K562 (cell line): ENCODE data around the gene RPL11. TPM values are rescaled to one million over a fixed set of nuclear protein-coding genes. Genes with fewer than 3 reads are reported as not detected.

ENCODE experiments used
- ATAC-seq: fragments of 200-7000 bp; cut with Tn5 transposase; 3 replicates; pipeline ENCODE4 v1.9.1; 2020; ENCODE audit warnings: moderate library complexity
- BruUV-seq: library from RNA; stranded (reverse); fragments of 400-500 nt; replicated peaks from 2 replicates; lab custom pipeline; 2021; lab: Mats Ljungman, UMichigan
- CTCF ChIA-PET: fragments of 300-600 bp; formaldehyde crosslinking; extraction: SDS; loops from one replicate; lab custom pipeline; 2021; ENCODE audit warnings: low intra/inter-chr PET ratio; lab: Yijun Ruan, JAX
- POLR2A ChIA-PET: fragments of 300-600, 350-650 bp; sonication (Branson Sonifier 250); formaldehyde crosslinking; extraction: SDS; loops from one replicate; lab custom pipeline; 2021; ENCODE audit warnings: antibody characterized with exemption, inconsistent platforms; lab: Yijun Ruan, JAX
- DNase-seq, 4 experiments: peaks; one replicate each; pipeline versions ENCODE4 v3.0.0 to v3.0.0-alpha.2; 2011 to 2018; ENCODE audit warnings: low spot score in 3 of 4, mixed read lengths in 3 of 4; ENCODE audit errors: extremely low read depth in 1 of 4
- FAIRE-seq: peaks from 2 replicates; lab custom pipeline; 2011; peaks lifted over from hg19 to GRCh38; lab: Jason Lieb, UNC
- H2AFZ ChIP-seq: 2 replicates; pipeline ENCODE4 v1.6.0; 2011; ENCODE audit warnings: low read depth, low read length, control low read depth, inconsistent platforms
- H3K27ac ChIP-seq: fragments of 200-600 bp; 3 replicates; pipeline ENCODE4 v1.8.0; 2011; ENCODE audit warnings: low read depth, mild to moderate bottlenecking, control low read depth, inconsistent platforms, low read length, moderate library complexity, mixed read lengths; ENCODE audit errors: extremely low read depth
- H3K27me3 ChIP-seq, 2 experiments: fragments of 300-600 bp in 1 of 2; 2 replicates in 1 of 2; 3 replicates in 1 of 2; pipeline versions ENCODE4 v1.6.0 to v1.8.0; 2011; ENCODE audit warnings: inconsistent platforms in 2 of 2, low read length in 2 of 2, mild to moderate bottlenecking in 1 of 2, mixed read lengths in 1 of 2, moderate library complexity in 1 of 2; ENCODE audit not compliant: control insufficient read depth in 2 of 2, insufficient read depth in 2 of 2
- H3K36me3 ChIP-seq: fragments of 300-600 bp; 3 replicates; pipeline ENCODE4 v1.8.0; 2011; ENCODE audit warnings: mild to moderate bottlenecking, low read length, inconsistent platforms; ENCODE audit not compliant: control insufficient read depth, insufficient read depth
- H3K4me1 ChIP-seq, 2 experiments: fragments of 200-600 bp in 1 of 2; replicated peaks in 1 of 2; 2 replicates in 1 of 2; 3 replicates in 1 of 2; pipeline versions ENCODE4 v1.5.1 to v1.8.0; 2011; ENCODE audit warnings: inconsistent platforms in 2 of 2, low read length in 2 of 2, mild to moderate bottlenecking in 1 of 2, mixed read lengths in 1 of 2, moderate library complexity in 1 of 2; ENCODE audit not compliant: control insufficient read depth in 2 of 2, insufficient read depth in 2 of 2
- H3K4me2 ChIP-seq: 2 replicates; pipeline ENCODE4 v1.6.1; 2011; ENCODE audit warnings: low read length, control low read depth, inconsistent platforms, mixed read lengths; ENCODE audit not compliant: insufficient read depth
- H3K4me3 ChIP-seq: fragments of 200-600 bp; sonication (generic), shearing (Covaris generic); 2 replicates; pipeline ENCODE4 v1.5.1; 2016; ENCODE audit warnings: control low read depth, inconsistent platforms
- H3K79me2 ChIP-seq: fragments of 200-600 bp; 3 replicates; pipeline ENCODE4 v1.8.0; 2011; ENCODE audit warnings: low read length, inconsistent platforms; ENCODE audit not compliant: control insufficient read depth, insufficient read depth
- H3K9ac ChIP-seq, 2 experiments: 2 replicates each; pipeline versions ENCODE4 v1.6.0 to v1.6.1; 2011; ENCODE audit warnings: low read depth in 2 of 2, low read length in 2 of 2, control low read depth in 1 of 2, inconsistent platforms in 1 of 2, mild to moderate bottlenecking in 1 of 2, mixed read lengths in 1 of 2; ENCODE audit not compliant: insufficient read depth in 1 of 2
- H3K9me1 ChIP-seq: one replicate; pipeline ENCODE4 v1.6.0; 2011; ENCODE audit warnings: inconsistent platforms, mild to moderate bottlenecking, low read length, moderate library complexity; ENCODE audit not compliant: control insufficient read depth, insufficient read depth
- H3K9me3 ChIP-seq: replicated peaks from 2 replicates; pipeline ENCODE4 v1.5.1; 2011; ENCODE audit warnings: low read depth, low read length, inconsistent platforms; ENCODE audit not compliant: control insufficient read depth, insufficient read depth
- H4K20me1 ChIP-seq: replicated peaks from 2 replicates; pipeline ENCODE4 v1.6.1; 2011; ENCODE audit warnings: low read length, inconsistent platforms, mixed read lengths; ENCODE audit not compliant: control insufficient read depth, insufficient read depth
- ADNP ChIP-seq: fragments of 200-800 bp; sonication (Bioruptor generic); IDR thresholded peaks from 2 replicates; pipeline ENCODE4 v1.6.1; 2016; ENCODE audit warnings: missing genetic modification characterization, missing compliant biosample characterization
- BCOR ChIP-seq: fragments of 450-650 bp; IDR thresholded peaks from 2 replicates; pipeline ENCODE4 v1.6.1; 2016
- CBX5 ChIP-seq: IDR thresholded peaks from 2 replicates; pipeline ENCODE4 v1.6.1; 2014; ENCODE audit warnings: low read depth, borderline replicate concordance
- ESRRA ChIP-seq: fragments of 450-650 bp; IDR thresholded peaks from 2 replicates; pipeline ENCODE4 v1.6.1; 2014; ENCODE audit warnings: low read depth, mild to moderate bottlenecking, moderate library complexity, borderline replicate concordance
- GTF2F1 ChIP-seq: IDR thresholded peaks from 2 replicates; pipeline ENCODE4 v1.6.1; 2011; ENCODE audit warnings: low read depth, low read length, improper control_type of control experiment
- HDAC2 ChIP-seq: fragments of 450-650 bp; IDR thresholded peaks from 2 replicates; pipeline ENCODE4 v1.6.1; 2016; ENCODE audit warnings: mild to moderate bottlenecking
- KDM1A ChIP-seq, 2 experiments: fragments of 450-650 bp; IDR thresholded peaks; 2 replicates each; pipeline ENCODE4 v1.6.1; 2016; ENCODE audit warnings: mild to moderate bottlenecking in 2 of 2
- RBM25 ChIP-seq: fragments of 200-400 bp; formaldehyde crosslinking; IDR thresholded peaks from 2 replicates; pipeline ENCODE4 v1.6.1; 2018; ENCODE audit warnings: low read length, low read depth, moderate library complexity; ENCODE audit not compliant: severe bottlenecking
- ZMIZ1 ChIP-seq, 2 experiments: fragments of 150-350 bp in 1 of 2; IDR thresholded peaks; 2 replicates each; pipeline ENCODE4 v1.6.1; 2012 to 2016; ENCODE audit warnings: low read depth in 2 of 2, low read length in 2 of 2, mild to moderate bottlenecking in 1 of 2, moderate library complexity in 1 of 2
- ZNF165 ChIP-seq: fragments of 250-450 bp; sonication (Bioruptor Pico); IDR thresholded peaks from 2 replicates; pipeline ENCODE4 v1.4.0; 2020; ENCODE audit warnings: borderline replicate concordance
- WGBS: fragments of 100-300 bp; shearing (Covaris generic); methylation state at CpG from one replicate; pipeline ENCODE4 v1.1.6; 2016; ENCODE audit warnings: low coverage, mixed read lengths; ENCODE audit not compliant: insufficient coverage; ENCODE audit errors: missing lambda C conversion rate; 5-methylcytosine and 5-hydroxymethylcytosine counted together
- in situ Hi-C: fragments of 300-500 bp; cut with MboI; formaldehyde crosslinking; loops from 4 replicates; pipeline ENCODE4 v1.15.0; 2018; ENCODE audit warnings: inconsistent platforms, mixed read lengths
- intact Hi-C: fragments of 100-400 bp; cut with micrococcal nuclease; formaldehyde crosslinking; loops from 2 replicates; pipeline ENCODE4 v1.14.2; 2022
- polyA plus RNA-seq, 8 experiments: library from polyadenylated mRNA; depleted of rRNA in 4 of 8; stranded (reverse) in 5 of 8; unstranded in 3 of 8; fragments of >200 nt; fragmentation: Nextera tagmentation in 2 of 8; fragmentation: Illumina TruSeq in 1 of 8; extraction: Ambion mirVana in 2 of 8; extraction: Trizol in 1 of 8; gene quantifications; 2 replicates each; pipeline versions ENCODE4 v1.2.1 to v1.2.3, GENCODE V29; 2011 to 2014; ENCODE audit warnings: inconsistent platforms in 1 of 8, missing spikeins in 1 of 8
- total RNA-seq, 7 experiments: library from RNA; depleted of rRNA in 6 of 7; stranded (reverse); fragments of >200 nt in 6 of 7; fragmentation: Illumina TruSeq in 2 of 7; extraction: Trizol in 2 of 7; gene quantifications; 2 replicates each; pipeline versions ENCODE4 v1.2.1 to v1.2.3, GENCODE V29; 2011 to 2021; ENCODE audit warnings: low replicate concordance in 1 of 7

RPL11 gene
- total and polyA plus RNA-seq, 9 of the 15 experiments (the other 6 are each of a cell fraction or from before 2014, with no cell fraction given), result 1,781 to 4,526 (median 3,111) TPM

GRCh38 chr1:23679815-23680214, 11.8 kb upstream of the RPL11 start:
- H3K9me3 ChIP-seq, result no peaks in the 10 kb centered on the region
- POLR2A ChIA-PET, result interaction anchor here (0.5 to 4.7 kb wide), 5 partner anchors 9 to 66 kb away, joined by 3 to 40 read pairs (median 3); partner anchors contain the start of genes ELOA and RPL11
- no peaks in the 10 kb centered on the region for H3K9me1 ChIP-seq
- peaks cover 2% of the 10 kb centered on the region in 2 experiments; a peak in 2 of 5 replicates for H3K4me1 ChIP-seq
- no peaks in the 10 kb centered on the region for H3K36me3 ChIP-seq
- no peaks in the 10 kb centered on the region for H3K79me2 ChIP-seq
- 3% methylated on average over 4 of the region's 4 CpGs for WGBS
- H2AFZ ChIP-seq, result no peak overlapping the region
- intact Hi-C loops (no loop called here), in situ Hi-C loops (no loop called here)
- no TSS peak for BruUV-seq
- no peak overlapping the region for H3K9ac ChIP-seq
- no peak overlapping the region for H3K4me3 ChIP-seq
- H3K4me2 ChIP-seq, result no peak overlapping the region
- DNase-seq (no peak), ATAC-seq (no peak), FAIRE-seq (no peak)
- TF ChIP-seq ZMIZ1 (IDR thresholded peaks at IDR 0.05; ENCODE audit: low read depth in 2 of 2, low read length in 2 of 2) (no peak), BCOR (peak; percentile 85), CBX5 (no peak), ESRRA (peak; percentile 71), ADNP (tag) (peak; percentile 62), GTF2F1 (no peak), KDM1A (IDR thresholded peaks at IDR 0.05) (peak; percentile 67 to 76), ZNF165 (no peak), RBM25 (peak; percentile 71), HDAC2 (0 out of 2 replicates have a peak, but pooled peaks have one; percentile 38)
- H3K27ac ChIP-seq, result no peak overlapping the region
- CTCF ChIA-PET, result no interaction called here
- peaks cover 29 to 43% of the 10 kb centered on the region in 2 experiments for H3K27me3 ChIP-seq
- no peaks in the 10 kb centered on the region for H4K20me1 ChIP-seq
